GM21423 (cell line): ENCODE results near the gene LHFPL2.
"Not testable (repeated sequence)": the region's sequence is repeated elsewhere in the genome, so short reads cannot be mapped to it uniquely, and the experiment has no call there.

Experiments used
- ATAC-seq: cut with Tn5 transposase; IDR thresholded peaks from one replicate; pipeline ENCODE4 v1.9.1; 2021; ENCODE audit warnings: mild to moderate bottlenecking, moderate library complexity; ENCODE audit not compliant: unreplicated experiment

The LHFPL2 gene

GRCh38 chr5:78473751-78474150, 174.8 kb downstream of the LHFPL2 start:
- ATAC-seq = no peak

GRCh38 chr5:78472469-78473106, 176.0 kb downstream of the LHFPL2 start:
- ATAC-seq = no peak

- ATAC-seq = no peak
Observed at GRCh38 chr5:78471896-78472295, 176.7 kb downstream of the LHFPL2 start.

- no peak for ATAC-seq
Observed at GRCh38 chr5:78467752-78468357, 180.7 kb downstream of the LHFPL2 start.

GRCh38 chr5:78467140-78467539, 181.4 kb downstream of the LHFPL2 start:
- no peak for ATAC-seq

- ATAC-seq = no peak
Observed at GRCh38 chr5:78458843-78459242, 189.7 kb downstream of the LHFPL2 start.

GRCh38 chr5:78457507-78457906, 191.1 kb downstream of the LHFPL2 start:
- ATAC-seq = not testable (repeated sequence)

- ATAC-seq = no peak
Observed at GRCh38 chr5:78449103-78449502, 199.5 kb downstream of the LHFPL2 start.

- no peak for ATAC-seq
Observed at GRCh38 chr5:78447775-78448424, 200.7 kb downstream of the LHFPL2 start.
